GM18498 (cell line): Measurements from ENCODE around the gene LBR.

Experiments used
- ATAC-seq: cut with Tn5 transposase; IDR thresholded peaks from one replicate; pipeline ENCODE4 v1.9.1; 2021; ENCODE audit warnings: mild to moderate bottlenecking, moderate library complexity; ENCODE audit not compliant: unreplicated experiment

The LBR gene

GRCh38 chr1:225424562-225425200 lies 3.2 kb downstream of the LBR start:
- ATAC-seq, result no peak

- ATAC-seq, result no peak
Observed at GRCh38 chr1:225423518-225423855, 4.4 kb downstream of the LBR start.

GRCh38 chr1:225422795-225423517 lies 4.9 kb downstream of the LBR start:
- no peak for ATAC-seq

- no peak for ATAC-seq
Observed at GRCh38 chr1:225422031-225422605, 5.7 kb downstream of the LBR start.

GRCh38 chr1:225418598-225418997 lies 9.2 kb downstream of the LBR start:
- ATAC-seq, result no peak

GRCh38 chr1:225418059-225418458 lies 9.8 kb downstream of the LBR start:
- ATAC-seq, result no peak

- ATAC-seq, result no peak
Observed at GRCh38 chr1:225415967-225416745, 11.7 kb downstream of the LBR start.

- ATAC-seq, result no peak
Observed at GRCh38 chr1:225415307-225415706, 12.5 kb downstream of the LBR start.

GRCh38 chr1:225413708-225414375 lies 14.0 kb downstream of the LBR start:
- ATAC-seq, result no peak

GRCh38 chr1:225412803-225413351 lies 15.0 kb downstream of the LBR start:
- ATAC-seq, result no peak

- ATAC-seq, result no peak
Observed at GRCh38 chr1:225412321-225412720, 15.5 kb downstream of the LBR start.

- ATAC-seq, result no peak
Observed at GRCh38 chr1:225410036-225410435, 17.8 kb downstream of the LBR start.

GRCh38 chr1:225409051-225409450 lies 18.8 kb downstream of the LBR start:
- no peak for ATAC-seq

GRCh38 chr1:225408249-225408648 lies 19.6 kb downstream of the LBR start:
- ATAC-seq, result no peak

- no peak for ATAC-seq
Observed at GRCh38 chr1:225407755-225408154, 20.1 kb downstream of the LBR start.

- no peak for ATAC-seq
Observed at GRCh38 chr1:225406976-225407725, 20.7 kb downstream of the LBR start.

- ATAC-seq, result no peak
Observed at GRCh38 chr1:225400968-225401367, 26.9 kb downstream of the LBR start.

- ATAC-seq, result no peak
Observed at GRCh38 chr1:225396357-225396756, 31.5 kb downstream of the LBR start.

GRCh38 chr1:225389843-225390242 lies 38.0 kb downstream of the LBR start:
- ATAC-seq, result no peak

- ATAC-seq, result no peak
Observed at GRCh38 chr1:225388372-225388771, 39.5 kb downstream of the LBR start.
